Lung (tissue), 12 donors: Measurements from ENCODE around the gene DOCK6. TPM values are rescaled to one million over a fixed set of nuclear protein-coding genes. Genes with fewer than 3 reads are reported as not detected.

ENCODE experiments used
- ATAC-seq: fragments of 200-7000 bp; cut with Tn5 transposase; one replicate; pipeline ENCODE4 v1.9.1; 2020; ENCODE audit warnings: moderate number of reproducible peaks; ENCODE audit not compliant: insufficient read depth, low FRiP score
- DNase-seq, 3 donors: peaks; one replicate each; pipeline ENCODE4 v3.0.0-alpha.2; 2013 to 2017
- H3K27ac ChIP-seq, 2 donors: one replicate each; pipeline ENCODE4 v1.5.1; 2013; ENCODE audit warnings: mild to moderate bottlenecking in 2 of 2, moderate library complexity in 2 of 2, control low read depth in 1 of 2, inconsistent platforms in 1 of 2, low read depth in 1 of 2, low read length in 1 of 2
- H3K27me3 ChIP-seq, 3 donors: one replicate each; pipeline ENCODE4 v1.5.1; 2013; ENCODE audit warnings: low read length in 2 of 3; ENCODE audit not compliant: control insufficient read depth in 3 of 3, insufficient read depth in 3 of 3
- H3K36me3 ChIP-seq, 4 donors: one replicate each; pipeline ENCODE4 v1.5.1; 2013; ENCODE audit warnings: low read length in 4 of 4, mild to moderate bottlenecking in 1 of 4, moderate library complexity in 1 of 4; ENCODE audit not compliant: control insufficient read depth in 4 of 4, insufficient read depth in 4 of 4
- H3K4me1 ChIP-seq, 5 donors: one replicate each; pipeline ENCODE4 v1.5.1; 2013; ENCODE audit warnings: low read length in 5 of 5, mild to moderate bottlenecking in 2 of 5, moderate library complexity in 1 of 5; ENCODE audit not compliant: control insufficient read depth in 5 of 5, insufficient read depth in 5 of 5
- H3K4me3 ChIP-seq: one replicate; pipeline ENCODE4 v1.5.1; 2013; ENCODE audit warnings: mild to moderate bottlenecking, control low read depth, moderate library complexity
- H3K9ac ChIP-seq, 2 donors: one replicate each; pipeline ENCODE4 v1.5.1; 2013; ENCODE audit warnings: low read length in 2 of 2, control low read depth in 1 of 2; ENCODE audit not compliant: insufficient read depth in 1 of 2
- H3K9me3 ChIP-seq, 4 donors: one replicate each; pipeline ENCODE4 v1.5.1; 2013; ENCODE audit warnings: low read length in 3 of 4, mild to moderate bottlenecking in 1 of 4, moderate library complexity in 1 of 4; ENCODE audit not compliant: control insufficient read depth in 4 of 4, insufficient read depth in 3 of 4
- CTCF ChIP-seq: IDR thresholded peaks from 2 replicates; pipeline ENCODE4 v1.5.1; 2012; ENCODE audit warnings: mild to moderate bottlenecking; ENCODE audit errors: control extremely low read depth, extremely low read depth
- WGBS, 2 donors: extraction: QIAGEN DNeasy Blood & Tissue Kit; methylation state at CpG; one replicate each; pipeline ENCODE4 v1.1.7; 2013; 5-methylcytosine and 5-hydroxymethylcytosine counted together
- polyA plus RNA-seq, 2 donors: library from polyadenylated mRNA; stranded (reverse); fragments of 200-250 nt; gene quantifications; one replicate each; pipeline ENCODE4 v1.2.1, GENCODE V29; 2013
- total RNA-seq, 2 donors: library from RNA; depleted of rRNA in 1 of 2; stranded (reverse); fragments of >200 nt in 1 of 2; gene quantifications; one replicate each; pipeline ENCODE4 v1.2.1, GENCODE V29; 2014 to 2021
- donor health status: control.
- donor health status: control.
- donor health status: Bipolar disorder and iron deficiency.
- donor health status: healthy.
- donor health status: DM: yes; HTN: yes; CAD: no.

The DOCK6 gene
- total and polyA plus RNA-seq, 4 donors: 38.6 to 129 (median 73.7) TPM

- WGBS, 2 donors: 84 to 86% methylated on average over 5 of the region's 5 CpGs
- no peak for ATAC-seq
Observed at GRCh38 chr19:11273989-11274388, 11.7 kb upstream of the DOCK6 start.

GRCh38 chr19:11273296-11273695, 11.0 kb upstream of the DOCK6 start:
- no peak for TF ChIP-seq CTCF
- WGBS, 2 donors: 60 to 65% methylated on average over 2 of the region's 2 CpGs
- Histone ChIP-seq H3K4me1 (peaks cover 0 to 11% (median 3%) of the 10 kb centered on the region in 5 donors), H3K36me3 (no peaks in the 10 kb centered on the region), H3K9me3 (no peaks in the 10 kb centered on the region), H3K4me3 (no peak overlapping the region), H3K27me3 (no peaks in the 10 kb centered on the region), H3K27ac (no peak overlapping the region), H3K9ac (no peak overlapping the region)
- ATAC-seq: no peak
- no peak for DNase-seq

More at GRCh38 chr19:11273989-11274388, 11.7 kb upstream of the DOCK6 start:
- H3K27me3 ChIP-seq: no peaks in the 10 kb centered on the region
- no peaks in the 10 kb centered on the region for H3K9me3 ChIP-seq
- no peak for DNase-seq
- peaks cover 0 to 6% (median 0%) of the 10 kb centered on the region in 5 donors for H3K4me1 ChIP-seq
- H3K36me3 ChIP-seq: no peaks in the 10 kb centered on the region
- no peak overlapping the region for H3K4me3 ChIP-seq
- H3K27ac ChIP-seq: no peak overlapping the region
- TF ChIP-seq CTCF: no peak
- H3K9ac ChIP-seq: no peak overlapping the region

GRCh38 chr19:11269408-11269807, 7.1 kb upstream of the DOCK6 start:
- Histone ChIP-seq H3K4me1 (peaks cover 0 to 18% (median 4%) of the 10 kb centered on the region in 5 donors), H3K9me3 (no peaks in the 10 kb centered on the region), H3K4me3 (no peak overlapping the region), H3K9ac (no peak overlapping the region), H3K27me3 (no peaks in the 10 kb centered on the region), H3K36me3 (no peaks in the 10 kb centered on the region), H3K27ac (peak overlapping the region; percentile 28 to 40)
- WGBS, 2 donors: 32 to 35% methylated on average over 7 of the region's 7 CpGs
- peak in 2 of 3 donors; percentile 52 to 69 for DNase-seq
- TF ChIP-seq CTCF: no peak
- ATAC-seq: no peak

- no peak for TF ChIP-seq CTCF
- Histone ChIP-seq H3K4me3 (no peak overlapping the region), H3K9me3 (no peaks in the 10 kb centered on the region), H3K27ac (peak overlapping the region; percentile 28 to 40), H3K9ac (no peak overlapping the region), H3K36me3 (no peaks in the 10 kb centered on the region), H3K27me3 (no peaks in the 10 kb centered on the region), H3K4me1 (peaks cover 0 to 21% (median 4%) of the 10 kb centered on the region in 5 donors)
- DNase-seq: peak; percentile 70 to 86 (median 73)
- 30 to 32% methylated on average over 10 of the region's 10 CpGs for WGBS, 2 donors
- ATAC-seq: no peak
Observed at GRCh38 chr19:11268783-11269267, 6.5 kb upstream of the DOCK6 start.
